Upper lobe of left lung (tissue), 6 donors: ENCODE results near the gene SP9. TPM values are rescaled to one million over a fixed set of nuclear protein-coding genes. Genes with fewer than 3 reads are reported as not detected.

Experiments used
- ATAC-seq, 2 donors: fragments of 200-7000 bp; cut with Tn5 transposase; one replicate each; pipeline ENCODE4 v1.9.1; 2022; ENCODE audit warnings: mild to moderate bottlenecking in 2 of 2, moderate library complexity in 2 of 2; ENCODE audit not compliant: low FRiP score in 2 of 2
- DNase-seq, 2 donors: peaks; one replicate each; pipeline ENCODE4 v3.0.0-alpha.2; 2019 to 2020
- H3K27ac ChIP-seq, 4 donors: fragments of 200-600 bp; sonication (generic); one replicate each; pipeline ENCODE4 v1.5.1; 2016 to 2019
- H3K27me3 ChIP-seq, 4 donors: fragments of 200-600 bp; sonication (generic); one replicate each; pipeline ENCODE4 v1.5.1; 2017 to 2019
- H3K36me3 ChIP-seq, 4 donors: fragments of 200-600 bp; sonication (generic); one replicate each; pipeline ENCODE4 v1.5.1; 2016 to 2019
- H3K4me1 ChIP-seq, 4 donors: fragments of 200-600 bp; sonication (generic); one replicate each; pipeline ENCODE4 v1.5.1; 2018 to 2019
- H3K4me3 ChIP-seq, 4 donors: fragments of 200-600 bp; sonication (generic); one replicate each; pipeline ENCODE4 v1.5.1; 2017 to 2019; ENCODE audit warnings: mild to moderate bottlenecking in 2 of 4, moderate library complexity in 1 of 4
- H3K9me3 ChIP-seq, 4 donors: fragments of 200-600 bp; sonication (generic); one replicate each; pipeline ENCODE4 v1.5.1; 2018 to 2019
- CTCF ChIP-seq, 6 experiments: fragments of 450-650 bp in 4 of 6; fragments of 200-600 bp in 2 of 6; sonication (generic) in 2 of 6; IDR thresholded peaks; one replicate each; pipeline ENCODE4 v1.5.1; 2016 to 2019; ENCODE audit warnings: antibody characterized with exemption in 6 of 6
- EP300 ChIP-seq, 4 donors: sonication (generic); formaldehyde crosslinking; IDR thresholded peaks; one replicate each; pipeline ENCODE4 v1.5.1; 2017; ENCODE audit warnings: antibody characterized with exemption in 4 of 4, control low read depth in 2 of 4
- POLR2A ChIP-seq, 4 donors: fragments of 450-650 bp; IDR thresholded peaks; one replicate each; pipeline ENCODE4 v1.5.1; 2016 to 2017; ENCODE audit warnings: antibody characterized with exemption in 4 of 4, mild to moderate bottlenecking in 2 of 4
- POLR2AphosphoS5 ChIP-seq, 2 donors: sonication (generic); formaldehyde crosslinking; IDR thresholded peaks; one replicate each; pipeline ENCODE4 v1.5.1; 2017; ENCODE audit warnings: antibody characterized with exemption in 2 of 2
- WGBS, 2 donors: methylation state at CpG; one replicate each; pipeline ENCODE4 v1.1.5; 2017 to 2018; 5-methylcytosine and 5-hydroxymethylcytosine counted together
- total RNA-seq, 6 donors: library from RNA; depleted of rRNA in 4 of 6; stranded (reverse); fragments of >200 nt in 4 of 6; gene quantifications; one replicate each; pipeline versions ENCODE4 v1.1.0 to v1.2.1, GENCODE V29; 2016 to 2021
- donor health status: DM: no; HTN: no; CAD: no; lungs with moderate emphysema.
- donor health status: DM: no; HTN: yes; CAD: no; lungs with severe emphysema.

SP9 gene
- total RNA-seq, result not detected

GRCh38 chr2:174334781-174335251, at the start of gene SP9:
TSS of gene SP9 (plus strand) at chr2:174334954. CDS start at chr2:174335093, 139 bp downstream.
- Histone ChIP-seq H3K36me3 (no peaks in the 10 kb centered on the region), H3K4me1 (peaks cover 36 to 59% (median 53%) of the 10 kb centered on the region in 4 donors), H3K27ac (no peak within 1 kb of the TSS), H3K4me3 (peak within 1 kb of the TSS in 2 of 4 donors; percentile 39 to 45), H3K9me3 (no peaks in the 10 kb centered on the region), H3K27me3 (peaks cover 2 to 99% (median 72%) of the 10 kb centered on the region in 4 donors)
- WGBS, 2 donors, result 2 to 13% methylated on average over 4 to 18 of the region's 44 CpGs
- TF ChIP-seq POLR2AphosphoS5 (IDR thresholded peaks at IDR 0.05), result no peak
- no peak for TF ChIP-seq CTCF (IDR thresholded peaks at IDR 0.05)
- DNase-seq, result peak in 1 of 2 donors; percentile 82
- peak in 1 of 2 donors; percentile 45 for ATAC-seq

- TF ChIP-seq EP300 (IDR thresholded peaks at IDR 0.05), result no peak
- TF ChIP-seq CTCF (IDR thresholded peaks at IDR 0.05), result no peak
- no peak for TF ChIP-seq POLR2AphosphoS5 (IDR thresholded peaks at IDR 0.05)
- no peak for TF ChIP-seq POLR2A (IDR thresholded peaks at IDR 0.05)
- WGBS, 2 donors, result 91 to 95% methylated on average over 2 of the region's 2 CpGs
- Histone ChIP-seq H3K4me1 (no peaks in the 10 kb centered on the region), H3K36me3 (no peaks in the 10 kb centered on the region), H3K27ac (no peak overlapping the region), H3K27me3 (no peaks in the 10 kb centered on the region), H3K4me3 (no peak overlapping the region), H3K9me3 (no peaks in the 10 kb centered on the region)
- DNase-seq, result no peak
- ATAC-seq, result no peak
These were observed 48.6 kb upstream of the SP9 start for GRCh38 chr2:174286172-174286571.

GRCh38 chr2:174292908-174293307, 41.8 kb upstream of the SP9 start:
- Histone ChIP-seq H3K27ac (no peak overlapping the region), H3K4me3 (no peak overlapping the region), H3K36me3 (no peaks in the 10 kb centered on the region), H3K27me3 (no peaks in the 10 kb centered on the region), H3K4me1 (no peaks in the 10 kb centered on the region), H3K9me3 (peaks cover 0 to 10% (median 6%) of the 10 kb centered on the region in 4 donors)
- no peak for TF ChIP-seq POLR2AphosphoS5 (IDR thresholded peaks at IDR 0.05)
- no peak for TF ChIP-seq EP300 (IDR thresholded peaks at IDR 0.05)
- no peak for TF ChIP-seq POLR2A (IDR thresholded peaks at IDR 0.05)
- no peak for TF ChIP-seq CTCF (IDR thresholded peaks at IDR 0.05)
- DNase-seq (no peak), ATAC-seq (no peak)
- WGBS, 2 donors, result 88 to 98% methylated on average over 1 of the region's 1 CpG

GRCh38 chr2:174300114-174300513, 34.6 kb upstream of the SP9 start:
- ATAC-seq, result peak in 1 of 2 donors; percentile 22
- Histone ChIP-seq H3K27me3 (no peaks in the 10 kb centered on the region), H3K36me3 (no peaks in the 10 kb centered on the region), H3K9me3 (no peaks in the 10 kb centered on the region), H3K4me1 (peaks cover 0 to 3% (median 0%) of the 10 kb centered on the region in 4 donors), H3K4me3 (no peak overlapping the region), H3K27ac (no peak overlapping the region)
- DNase-seq, result no peak
- 67 to 73% methylated on average over 3 of the region's 3 CpGs for WGBS, 2 donors
- TF ChIP-seq CTCF (IDR thresholded peaks at IDR 0.05) (no peak), POLR2AphosphoS5 (IDR thresholded peaks at IDR 0.05) (no peak), EP300 (IDR thresholded peaks at IDR 0.05) (no peak), POLR2A (IDR thresholded peaks at IDR 0.05) (no peak)

GRCh38 chr2:174312581-174313234, 22.0 kb upstream of the SP9 start:
- Histone ChIP-seq H3K4me3 (no peak overlapping the region), H3K9me3 (no peaks in the 10 kb centered on the region), H3K27me3 (no peaks in the 10 kb centered on the region), H3K27ac (no peak overlapping the region), H3K36me3 (no peaks in the 10 kb centered on the region), H3K4me1 (no peaks in the 10 kb centered on the region)
- DNase-seq (no peak), ATAC-seq (no peak)
- WGBS, 2 donors, result 69 to 80% methylated on average over 2 of the region's 2 CpGs
- no peak for TF ChIP-seq EP300 (IDR thresholded peaks at IDR 0.05)
- TF ChIP-seq POLR2A (IDR thresholded peaks at IDR 0.05), result no peak
- TF ChIP-seq CTCF (IDR thresholded peaks at IDR 0.05), result no peak
- no peak for TF ChIP-seq POLR2AphosphoS5 (IDR thresholded peaks at IDR 0.05)
